ENCODE results near the gene MT1HL1.

DNA sequence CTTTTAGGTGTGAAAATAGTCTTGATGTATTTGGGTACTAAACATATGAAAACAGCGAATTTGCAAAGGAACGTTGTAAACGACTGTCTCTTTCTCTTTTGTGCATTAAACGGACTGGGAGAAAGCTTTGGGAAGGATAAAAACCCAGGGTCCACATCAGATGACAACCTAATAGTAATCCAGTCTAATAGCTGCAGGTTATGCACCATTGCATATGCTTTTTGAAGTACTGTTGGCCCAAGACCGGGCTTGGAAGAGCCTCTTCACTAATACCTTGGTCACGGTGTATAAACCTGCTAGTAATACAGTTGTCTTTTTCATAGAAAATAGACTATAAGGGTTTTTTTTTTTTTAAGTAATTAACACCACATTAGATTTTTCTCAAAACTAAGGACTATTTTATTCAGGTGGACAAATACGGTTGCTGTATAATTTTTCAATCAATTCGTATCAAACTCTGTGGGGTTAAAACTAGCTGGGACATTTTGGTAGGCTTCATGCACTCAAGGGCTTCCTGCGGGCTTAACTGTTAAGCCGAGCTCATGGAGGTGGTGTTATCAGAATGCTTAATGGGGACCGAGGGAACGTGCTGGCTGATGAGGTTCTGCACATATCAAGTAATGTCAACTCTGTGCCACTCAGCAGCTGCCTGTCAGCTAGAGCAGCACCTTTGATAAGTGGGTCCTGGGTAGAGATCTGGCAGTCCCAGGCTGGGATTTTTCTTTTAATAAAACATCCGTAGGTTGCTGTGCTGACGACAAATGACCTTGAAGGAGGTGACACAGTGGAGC lies 39.8 kb upstream of the MT1HL1 start:
- TF ChIP-seq, protein P1, sequence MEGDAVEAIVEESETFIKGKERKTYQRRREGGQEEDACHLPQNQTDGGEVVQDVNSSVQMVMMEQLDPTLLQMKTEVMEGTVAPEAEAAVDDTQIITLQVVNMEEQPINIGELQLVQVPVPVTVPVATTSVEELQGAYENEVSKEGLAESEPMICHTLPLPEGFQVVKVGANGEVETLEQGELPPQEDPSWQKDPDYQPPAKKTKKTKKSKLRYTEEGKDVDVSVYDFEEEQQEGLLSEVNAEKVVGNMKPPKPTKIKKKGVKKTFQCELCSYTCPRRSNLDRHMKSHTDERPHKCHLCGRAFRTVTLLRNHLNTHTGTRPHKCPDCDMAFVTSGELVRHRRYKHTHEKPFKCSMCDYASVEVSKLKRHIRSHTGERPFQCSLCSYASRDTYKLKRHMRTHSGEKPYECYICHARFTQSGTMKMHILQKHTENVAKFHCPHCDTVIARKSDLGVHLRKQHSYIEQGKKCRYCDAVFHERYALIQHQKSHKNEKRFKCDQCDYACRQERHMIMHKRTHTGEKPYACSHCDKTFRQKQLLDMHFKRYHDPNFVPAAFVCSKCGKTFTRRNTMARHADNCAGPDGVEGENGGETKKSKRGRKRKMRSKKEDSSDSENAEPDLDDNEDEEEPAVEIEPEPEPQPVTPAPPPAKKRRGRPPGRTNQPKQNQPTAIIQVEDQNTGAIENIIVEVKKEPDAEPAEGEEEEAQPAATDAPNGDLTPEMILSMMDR (IDR thresholded peaks at IDR 0.05; ENCODE audit: low read length): no peak
- TF ChIP-seq EZH2 (optimal IDR thresholded peaks at IDR 0.05; ENCODE audit: low read depth, low read length): no peak

All from MM.1S (cell line).